ENCODE data around the gene EMC8.
"Not testable (repeated sequence)": the region's sequence is repeated elsewhere in the genome, so short reads cannot be mapped to it uniquely, and the experiment has no call there.

The EMC8 gene

DNA sequence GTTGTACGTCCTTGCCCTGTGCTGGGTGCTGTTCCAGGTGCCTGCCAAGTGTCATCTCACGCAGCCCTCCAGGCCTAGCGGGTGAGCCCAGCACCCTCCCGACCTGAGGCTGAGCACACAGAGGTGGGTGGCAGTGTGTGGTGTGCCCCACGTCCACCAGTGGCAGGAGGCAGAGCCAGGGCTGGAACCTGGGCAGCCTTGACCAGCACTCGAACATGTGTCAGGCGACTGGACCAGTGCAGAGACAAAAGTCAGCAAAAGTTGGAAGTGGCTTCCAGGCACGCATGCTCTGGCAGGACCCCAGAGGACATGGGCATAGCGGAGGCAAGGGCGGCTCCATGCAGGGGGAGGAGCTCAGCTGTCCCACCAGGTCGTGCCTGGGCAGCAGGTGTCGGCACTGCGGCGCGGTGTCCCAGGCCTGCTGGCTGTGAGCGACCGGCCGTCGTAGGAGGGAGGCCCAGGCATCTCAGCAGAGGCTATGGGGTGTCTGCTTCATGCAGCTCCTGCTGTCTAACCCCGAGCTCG lies 35.9 kb upstream of the EMC8 start:
- no peak for DNase-seq (ENCODE audit: extremely low read depth in 1 of 2, low read depth in 1 of 2)

- DNase-seq (ENCODE audit: extremely low read depth in 1 of 2, low read depth in 1 of 2), result no peak
These were observed 35.4 kb upstream of the EMC8 start for GRCh38 chr16:85834741-85835140.

GRCh38 chr16:85833219-85833920 lies 34.0 kb upstream of the EMC8 start:
- no peak for DNase-seq (ENCODE audit: extremely low read depth in 1 of 2, low read depth in 1 of 2)

DNA sequence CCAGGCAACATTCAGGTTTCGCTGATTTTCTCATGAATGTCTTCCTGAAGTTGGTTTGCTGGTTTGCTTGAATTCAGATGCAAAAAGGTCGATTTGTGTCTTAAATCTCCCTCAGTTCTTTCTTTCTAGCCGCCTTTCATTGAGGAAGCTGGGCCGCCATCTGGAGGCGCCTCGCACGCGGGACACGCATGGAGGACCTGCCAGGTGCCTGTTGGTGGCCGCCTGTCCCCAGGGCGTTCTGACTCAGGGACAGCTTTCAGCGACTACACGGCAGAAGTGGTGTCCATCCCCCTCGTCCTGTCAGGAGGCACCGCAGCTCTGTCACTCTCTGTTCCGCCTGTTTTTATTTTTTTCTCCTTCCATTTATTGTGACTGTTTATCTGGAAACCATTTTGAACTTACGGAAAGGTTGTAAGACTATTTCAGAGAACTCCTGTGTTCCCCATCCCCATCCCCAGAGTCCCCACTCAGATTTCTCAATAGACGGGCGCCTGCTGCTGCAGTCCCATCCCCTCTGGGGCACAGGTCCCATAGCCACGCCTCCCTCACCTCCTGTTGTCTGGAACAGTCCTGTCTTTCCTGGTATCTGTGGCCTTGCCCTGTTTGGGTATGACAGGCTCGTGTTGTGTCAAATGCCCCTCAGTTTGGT lies 33.4 kb upstream of the EMC8 start:
- no peak for DNase-seq (ENCODE audit: extremely low read depth in 1 of 2, low read depth in 1 of 2)

GRCh38 chr16:85830821-85831220 lies 31.5 kb upstream of the EMC8 start:
- DNase-seq (ENCODE audit: extremely low read depth in 1 of 2, low read depth in 1 of 2), result no peak

- DNase-seq (ENCODE audit: extremely low read depth in 1 of 2, low read depth in 1 of 2), result no peak
These were observed 30.6 kb upstream of the EMC8 start for GRCh38 chr16:85829751-85830445.

DNA sequence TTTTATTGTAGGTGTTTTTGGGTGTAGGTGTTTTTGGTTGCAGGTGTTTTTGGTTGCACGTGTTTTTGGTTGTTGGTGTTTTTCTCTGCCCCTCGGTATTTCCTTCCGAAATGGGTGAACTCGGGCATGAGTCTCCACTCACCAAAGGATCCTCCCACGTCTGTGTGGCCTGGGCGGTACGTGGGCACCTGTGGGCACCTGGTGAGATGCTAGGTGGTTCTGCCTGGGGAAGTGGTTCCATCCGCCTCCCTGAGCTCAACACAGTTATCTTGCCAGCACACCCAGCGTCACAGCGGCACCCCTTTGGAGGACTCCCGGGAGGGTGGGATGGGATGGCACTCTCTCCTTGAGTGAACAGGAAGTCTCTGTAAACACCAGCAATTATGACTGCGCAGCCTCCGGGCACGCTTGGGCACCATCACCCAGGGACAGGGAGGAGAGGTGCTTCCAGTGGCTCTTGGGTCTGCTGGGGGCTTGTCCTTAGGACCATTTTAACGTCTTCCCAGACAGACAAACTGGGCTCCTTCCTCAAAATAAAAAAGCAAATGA lies 29.9 kb upstream of the EMC8 start:
- no peak for DNase-seq (ENCODE audit: extremely low read depth in 1 of 2, low read depth in 1 of 2)

DNA sequence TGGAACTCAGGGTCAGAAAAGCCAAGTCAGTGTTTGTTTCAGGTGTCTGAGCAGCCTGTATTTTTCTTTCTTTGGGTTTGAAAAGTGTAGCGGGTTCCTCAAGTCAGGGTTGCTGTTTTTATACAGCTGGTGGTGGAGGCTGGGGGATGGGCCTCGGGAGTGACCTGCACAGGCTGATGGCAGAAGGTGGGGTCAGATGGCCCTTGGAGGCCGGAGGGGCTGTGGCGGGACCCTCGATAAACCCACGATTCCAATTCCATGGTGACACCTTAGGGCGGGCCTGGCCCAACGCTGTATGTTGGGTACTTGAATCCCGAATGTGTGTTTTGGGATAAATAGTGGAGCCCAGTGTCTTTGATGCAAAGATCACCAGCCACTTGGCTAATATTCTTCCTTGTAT lies 28.8 kb upstream of the EMC8 start:
- no peak for DNase-seq (ENCODE audit: extremely low read depth in 1 of 2, low read depth in 1 of 2)

- DNase-seq (ENCODE audit: extremely low read depth in 1 of 2, low read depth in 1 of 2), result no peak
These were observed 27.4 kb upstream of the EMC8 start for GRCh38 chr16:85826686-85827247.

- DNase-seq (ENCODE audit: extremely low read depth in 1 of 2, low read depth in 1 of 2), result no peak
These were observed 26.0 kb upstream of the EMC8 start for GRCh38 chr16:85825326-85825725.

GRCh38 chr16:85824161-85825135 lies 25.1 kb upstream of the EMC8 start:
- no peak for DNase-seq (ENCODE audit: extremely low read depth in 1 of 2, low read depth in 1 of 2)

DNA sequence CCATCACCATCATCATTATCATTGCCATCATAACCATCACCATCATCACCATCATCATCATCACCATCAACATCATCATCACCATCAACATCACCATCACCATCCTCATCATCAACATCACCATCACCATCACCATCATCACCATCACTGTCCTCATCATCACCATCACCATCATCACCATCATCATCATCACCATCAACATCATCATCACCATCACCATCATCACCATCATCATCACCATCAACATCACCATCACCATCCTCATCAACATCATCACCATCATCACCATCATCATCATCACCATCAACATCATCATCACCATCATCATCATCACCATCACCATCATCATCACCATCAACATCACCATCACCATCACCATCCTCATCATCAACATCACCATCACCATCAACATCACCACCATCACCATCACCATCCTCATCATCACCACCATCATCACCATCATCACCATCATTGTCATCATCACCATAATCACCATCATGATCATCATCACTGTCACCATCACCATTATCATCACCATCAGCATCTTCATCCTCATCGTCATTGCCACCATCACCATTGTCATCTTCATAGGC lies 24.1 kb upstream of the EMC8 start:
- no peak for DNase-seq (ENCODE audit: extremely low read depth in 1 of 2, low read depth in 1 of 2)

- DNase-seq (ENCODE audit: extremely low read depth in 1 of 2, low read depth in 1 of 2), result no peak
These were observed 22.8 kb upstream of the EMC8 start for GRCh38 chr16:85822145-85822544.

GRCh38 chr16:85821390-85822135 lies 22.2 kb upstream of the EMC8 start:
- DNase-seq (ENCODE audit: extremely low read depth in 1 of 2, low read depth in 1 of 2), result peak; percentile 49 to 68

DNA sequence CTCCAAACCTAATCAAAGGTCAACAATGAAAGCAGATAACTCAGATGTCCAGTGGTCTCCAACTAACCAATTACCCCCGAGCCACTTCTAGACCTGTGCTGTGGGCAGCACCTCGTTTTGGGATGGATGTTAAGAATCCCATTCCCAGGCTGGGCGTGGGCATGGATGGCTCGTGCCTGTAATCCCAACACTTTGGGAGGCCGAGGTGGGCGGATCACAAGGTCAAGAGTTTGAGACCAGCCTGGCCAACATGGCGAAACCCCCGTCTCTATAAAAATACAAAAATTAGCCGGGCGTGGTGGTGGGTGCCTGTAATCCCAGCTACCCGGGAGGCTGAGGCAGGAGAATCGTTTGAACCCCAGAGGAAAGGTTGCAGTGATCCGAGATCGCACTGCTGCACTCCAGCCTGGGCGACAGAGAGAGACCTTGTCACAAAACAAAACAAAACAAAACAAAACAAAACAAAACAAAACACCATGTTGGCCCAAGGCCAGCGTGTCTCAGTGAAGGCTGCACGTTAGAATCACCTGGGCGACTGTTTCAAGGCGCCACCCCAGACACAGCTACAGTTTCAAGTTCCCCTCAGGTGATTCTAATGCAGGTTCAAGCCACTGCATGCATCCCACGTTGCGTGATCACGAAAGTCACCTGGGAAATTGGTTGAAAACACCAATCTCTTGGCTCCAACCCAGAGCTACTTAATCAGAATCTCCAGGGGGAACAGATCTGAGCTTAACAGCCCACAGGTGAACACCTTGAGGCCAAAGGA lies 21.4 kb upstream of the EMC8 start:
- DNase-seq (ENCODE audit: extremely low read depth in 1 of 2, low read depth in 1 of 2), result no peak

DNA sequence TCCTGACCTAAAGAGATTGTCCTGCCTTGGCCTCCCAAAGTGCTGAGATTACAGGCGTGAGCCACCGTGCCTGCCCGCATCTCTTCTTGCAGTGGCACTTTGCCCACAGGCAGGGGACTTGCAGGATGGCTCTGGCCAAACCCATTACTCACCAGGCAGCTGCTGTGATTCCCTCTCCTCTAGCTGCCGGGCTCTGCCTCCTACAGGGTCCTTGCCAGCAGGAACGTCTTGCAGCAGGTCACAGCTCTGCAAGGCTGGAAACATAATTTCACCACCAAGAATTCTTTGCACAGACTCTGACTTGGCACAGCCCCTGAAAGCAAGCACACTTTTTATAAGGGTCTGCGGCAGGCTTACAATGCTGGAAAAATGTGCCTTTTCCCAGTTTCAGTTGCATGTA lies 20.4 kb upstream of the EMC8 start:
- DNase-seq (ENCODE audit: extremely low read depth in 1 of 2, low read depth in 1 of 2), result no peak

- peak; percentile 69 to 75 for DNase-seq (ENCODE audit: extremely low read depth in 1 of 2, low read depth in 1 of 2)
These were observed 19.9 kb upstream of the EMC8 start for GRCh38 chr16:85819245-85819644.

- not testable (repeated sequence) for DNase-seq (ENCODE audit: extremely low read depth in 1 of 2, low read depth in 1 of 2)
These were observed 17.9 kb upstream of the EMC8 start for GRCh38 chr16:85817195-85817594.
